ENCODE data around the gene CUBN. TPM values are rescaled to one million over a fixed set of nuclear protein-coding genes. Genes with fewer than 3 reads are reported as not detected.

Gene CUBN
- total RNA-seq, 6 experiments from 2014 or later: 0.43 to 1.7 (median 1.2) TPM

DNA sequence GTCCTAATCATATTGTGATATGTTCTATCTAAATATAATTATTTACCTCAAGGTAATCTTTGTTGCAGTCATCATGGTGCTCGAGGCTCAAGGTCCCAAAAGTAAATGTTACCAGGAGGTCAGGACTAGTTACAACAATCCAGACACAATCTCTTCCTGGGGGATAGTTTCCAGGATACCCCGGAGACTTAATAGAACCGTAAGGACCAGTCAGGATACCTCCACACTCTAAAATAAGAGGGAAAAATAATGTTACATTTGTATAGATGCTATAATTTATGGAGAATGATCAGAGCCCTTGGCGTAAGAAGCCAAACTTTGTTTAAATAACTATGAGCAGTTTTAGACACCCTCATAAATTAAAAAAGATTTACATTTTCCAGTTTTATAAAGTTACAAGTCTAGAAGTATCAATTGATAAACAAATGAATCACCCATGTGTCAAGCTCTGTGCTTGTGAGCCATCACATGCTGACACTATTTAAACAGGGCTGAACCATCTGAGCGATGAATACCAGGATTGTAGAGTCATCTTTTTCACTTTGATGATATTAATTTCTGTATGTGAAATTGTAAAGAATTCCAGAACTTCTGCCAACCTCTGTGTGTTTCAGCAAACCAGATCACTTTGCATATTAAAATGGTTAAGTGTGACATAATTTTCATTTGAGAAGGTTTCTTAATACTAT lies 41.3 kb downstream of the CUBN start:
- Mint-ChIP-seq H3K36me3 (ENCODE audit: low read depth) (peaks cover 2% of the 10 kb centered on the region; the same call in 1 of the 2 replicates), H3K27ac (peak overlapping the region; percentile 51), H3K4me3 (peak overlapping the region; percentile 9; the same call in 1 of the 2 replicates), H3K9me3 (no peaks in the 10 kb centered on the region), H3K27me3 (ENCODE audit: insufficient read depth) (no peaks in the 10 kb centered on the region; the same call in 1 of the 2 replicates), H3K4me1 (ENCODE audit: low read depth) (peaks cover 60% of the 10 kb centered on the region)
- DNase-seq: peak; percentile 56
- TF ChIP-seq, protein P1, sequence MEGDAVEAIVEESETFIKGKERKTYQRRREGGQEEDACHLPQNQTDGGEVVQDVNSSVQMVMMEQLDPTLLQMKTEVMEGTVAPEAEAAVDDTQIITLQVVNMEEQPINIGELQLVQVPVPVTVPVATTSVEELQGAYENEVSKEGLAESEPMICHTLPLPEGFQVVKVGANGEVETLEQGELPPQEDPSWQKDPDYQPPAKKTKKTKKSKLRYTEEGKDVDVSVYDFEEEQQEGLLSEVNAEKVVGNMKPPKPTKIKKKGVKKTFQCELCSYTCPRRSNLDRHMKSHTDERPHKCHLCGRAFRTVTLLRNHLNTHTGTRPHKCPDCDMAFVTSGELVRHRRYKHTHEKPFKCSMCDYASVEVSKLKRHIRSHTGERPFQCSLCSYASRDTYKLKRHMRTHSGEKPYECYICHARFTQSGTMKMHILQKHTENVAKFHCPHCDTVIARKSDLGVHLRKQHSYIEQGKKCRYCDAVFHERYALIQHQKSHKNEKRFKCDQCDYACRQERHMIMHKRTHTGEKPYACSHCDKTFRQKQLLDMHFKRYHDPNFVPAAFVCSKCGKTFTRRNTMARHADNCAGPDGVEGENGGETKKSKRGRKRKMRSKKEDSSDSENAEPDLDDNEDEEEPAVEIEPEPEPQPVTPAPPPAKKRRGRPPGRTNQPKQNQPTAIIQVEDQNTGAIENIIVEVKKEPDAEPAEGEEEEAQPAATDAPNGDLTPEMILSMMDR (IDR thresholded peaks at IDR 0.05): no peak

DNA sequence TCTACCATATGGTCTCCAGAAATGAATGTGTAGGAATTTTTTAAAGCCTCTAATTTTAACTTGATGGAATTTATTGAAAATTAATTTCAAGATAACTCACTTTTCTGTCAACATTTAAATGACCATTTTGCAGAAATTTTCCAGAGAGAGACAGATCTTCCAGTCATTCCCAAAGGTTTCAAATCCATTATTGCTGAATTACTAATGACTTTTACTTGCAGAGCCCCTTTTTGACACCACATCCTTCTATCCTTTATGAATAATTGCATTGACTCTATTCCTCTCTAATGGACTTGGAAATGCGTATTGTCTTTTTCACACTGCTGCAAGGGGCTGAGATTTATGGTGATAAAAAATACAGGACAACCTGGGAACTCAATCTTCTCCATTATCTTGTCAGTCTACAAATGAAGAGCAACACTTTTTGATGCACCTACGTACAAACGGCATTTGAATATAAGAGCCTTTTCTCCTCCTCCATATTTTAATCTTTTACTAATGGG lies 42.7 kb downstream of the CUBN start:
- Mint-ChIP-seq H3K9me3 (no peaks in the 10 kb centered on the region), H3K27ac (no peak overlapping the region), H3K27me3 (ENCODE audit: insufficient read depth) (no peaks in the 10 kb centered on the region; the same call in 1 of the 2 replicates)

DNA sequence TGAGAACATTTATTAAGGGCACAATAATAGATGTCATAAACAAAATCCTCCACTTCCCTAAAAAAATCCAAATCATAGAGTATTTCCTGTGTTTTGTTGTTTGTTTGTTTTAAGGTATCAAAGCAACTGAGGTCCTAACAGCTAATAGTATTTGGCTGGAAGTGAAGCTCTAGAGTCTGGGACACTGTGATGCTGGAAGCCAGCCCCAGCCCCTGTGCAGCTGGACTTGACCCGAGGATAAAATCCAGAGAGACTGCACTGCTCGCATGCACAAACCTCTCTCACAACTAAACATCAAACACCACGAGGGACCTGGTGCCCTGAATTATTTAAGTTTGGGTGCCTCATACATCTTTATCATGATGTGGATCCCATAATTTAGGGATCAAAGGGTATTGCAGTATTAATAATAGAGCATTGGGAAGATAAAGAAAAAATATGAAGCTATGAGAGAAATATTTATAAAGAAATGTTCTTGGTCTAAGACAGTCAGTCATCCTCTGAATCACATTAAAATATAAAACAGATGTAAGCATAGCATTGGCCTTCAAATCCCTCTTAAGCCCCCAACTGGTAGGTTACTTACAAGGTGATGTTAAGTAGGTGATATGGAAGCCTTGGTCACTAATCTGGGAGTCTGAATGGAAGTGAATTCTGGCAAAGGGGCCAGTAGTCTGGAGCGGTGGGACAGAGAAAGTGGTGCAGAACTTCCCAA lies 44.4 kb downstream of the CUBN start:
- DNase-seq: no peak
- H3K27ac Mint-ChIP-seq: peak overlapping the region; percentile 68
- H3K36me3 Mint-ChIP-seq (ENCODE audit: low read depth): no peaks in the 10 kb centered on the region
- no peaks in the 10 kb centered on the region for H3K9me3 Mint-ChIP-seq
- H3K27me3 Mint-ChIP-seq (ENCODE audit: insufficient read depth): no peaks in the 10 kb centered on the region; the same call in 1 of the 2 replicates
- peak overlapping the region; percentile 26; the same call in 1 of the 2 replicates for H3K4me3 Mint-ChIP-seq
- H3K4me1 Mint-ChIP-seq (ENCODE audit: low read depth): peaks cover 62% of the 10 kb centered on the region
- TF ChIP-seq, protein P1 (IDR thresholded peaks at IDR 0.05): no peak

More for the DNA sequence above, 42.7 kb downstream of the CUBN start:
- TF ChIP-seq, protein P1 (IDR thresholded peaks at IDR 0.05): no peak
- peaks cover 60% of the 10 kb centered on the region for H3K4me1 Mint-ChIP-seq (ENCODE audit: low read depth)
- H3K4me3 Mint-ChIP-seq: no peak overlapping the region
- DNase-seq: no peak
- no peaks in the 10 kb centered on the region; the same call in 1 of the 2 replicates for H3K36me3 Mint-ChIP-seq (ENCODE audit: low read depth)

DNA sequence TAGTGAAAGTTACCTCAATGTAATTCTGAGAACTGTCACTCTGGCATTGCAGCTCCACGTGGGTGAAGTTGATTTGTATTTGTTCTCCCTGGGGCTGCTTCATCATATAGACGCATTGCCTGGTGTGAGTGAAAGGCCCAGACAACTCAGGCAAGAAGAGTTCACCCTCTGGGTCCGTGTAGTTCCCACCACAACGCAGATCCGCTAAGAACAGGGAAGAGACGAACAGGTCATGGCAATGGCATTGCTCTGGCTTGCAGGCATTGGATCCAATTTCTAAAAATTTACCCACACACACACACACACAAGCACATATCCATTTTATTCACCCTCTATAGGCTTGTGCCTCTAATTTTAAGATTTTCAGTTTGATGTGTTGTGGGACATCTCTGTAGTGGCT lies 45.4 kb downstream of the CUBN start:
- DNase-seq: no peak
- TF ChIP-seq, protein P1 (IDR thresholded peaks at IDR 0.05): no peak
- no peak overlapping the region for H3K4me3 Mint-ChIP-seq
- peaks cover 67% of the 10 kb centered on the region for H3K4me1 Mint-ChIP-seq (ENCODE audit: low read depth)
- H3K9me3 Mint-ChIP-seq: no peaks in the 10 kb centered on the region
- no peaks in the 10 kb centered on the region; the same call in 1 of the 2 replicates for H3K27me3 Mint-ChIP-seq (ENCODE audit: insufficient read depth)
- H3K36me3 Mint-ChIP-seq (ENCODE audit: low read depth): no peaks in the 10 kb centered on the region
- peak overlapping the region; percentile 68; the same call in 1 of the 2 replicates for H3K27ac Mint-ChIP-seq

DNA sequence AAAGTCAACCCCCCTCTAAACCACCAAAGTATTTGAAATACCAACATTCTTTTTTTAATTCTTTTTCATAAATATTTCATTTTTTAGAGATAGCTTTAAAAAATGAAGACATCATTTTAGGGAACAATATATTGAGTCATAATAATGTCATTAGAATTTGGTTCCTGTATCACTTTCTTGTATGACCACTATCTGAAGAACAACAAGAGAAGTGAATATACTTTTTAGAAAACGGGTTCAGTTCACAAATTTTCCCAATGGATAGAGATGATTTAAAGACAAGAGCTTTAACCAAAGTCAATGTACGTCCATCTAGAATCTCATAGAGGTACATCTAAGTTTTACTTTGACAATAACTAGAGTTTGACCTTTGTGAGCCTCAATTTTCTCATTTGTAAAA lies 48.2 kb downstream of the CUBN start:
- H3K9me3 Mint-ChIP-seq: no peaks in the 10 kb centered on the region
- peaks cover 64% of the 10 kb centered on the region for H3K4me1 Mint-ChIP-seq (ENCODE audit: low read depth)
- TF ChIP-seq, protein P1 (IDR thresholded peaks at IDR 0.05): no peak
- DNase-seq: no peak
- H3K36me3 Mint-ChIP-seq (ENCODE audit: low read depth): no peaks in the 10 kb centered on the region
- H3K27ac Mint-ChIP-seq: no peak overlapping the region
- no peak overlapping the region for H3K4me3 Mint-ChIP-seq
- no peaks in the 10 kb centered on the region for H3K27me3 Mint-ChIP-seq (ENCODE audit: insufficient read depth)

Data from HFFc6 (cell line).